Cardiac ventricle fibroblast (primary cell): Measurements from ENCODE around the gene GPR107. TPM values are rescaled to one million over a fixed set of nuclear protein-coding genes. Genes with fewer than 3 reads are reported as not detected.

Experiments
- total RNA-seq: library from RNA; depleted of rRNA; stranded (reverse); fragments of >200 nt; gene quantifications from 2 replicates; pipeline ENCODE4 v1.2.3, GENCODE V29; 2015

The GPR107 gene
- total RNA-seq: 21.7 and 23.6 TPM in 2 replicates

GRCh38 chr9:130053504-130054324 is at the start of gene GPR107:
TSS of gene GPR107 (plus strand) at chr9:130053906. CDS start at chr9:130053933, 27 bp downstream.

GRCh38 chr9:130042885-130043653 is 10.6 kb upstream of the GPR107 start, which contains the start of gene FNBP1:
TSS of gene FNBP1 (minus strand) at chr9:130043189. CDS start at chr9:130042975, 214 bp downstream.

GRCh38 chr9:130172161-130172857 is 118.6 kb downstream of the GPR107 start, which contains the start of gene NCS1:
TSS of gene NCS1 (plus strand) at chr9:130172404. CDS start at chr9:130172664, 260 bp downstream.

Other genes starting within 250 kb of the GPR107 start
- gene TOR1A, start 229.8 kb upstream of the GPR107 start, total RNA-seq: 27.5 and 32.2 TPM in 2 replicates
- 33.4 and 44.5 TPM in 2 replicates for gene C9orf78, start 218.6 kb upstream of the GPR107 start, total RNA-seq
- 11.1 and 17.2 TPM in 2 replicates for gene USP20, start 218.4 kb upstream of the GPR107 start, total RNA-seq
- 24.0 and 26.8 TPM in 2 replicates for gene FNBP1, start 10.7 kb upstream of the GPR107 start, total RNA-seq
- gene NCS1, start 118.5 kb downstream of the GPR107 start, total RNA-seq: 12.7 and 13.5 TPM in 2 replicates
- 0.06 TPM in 1 of 2 replicates, not detected in the other for gene HMCN2, start 211.9 kb downstream of the GPR107 start, total RNA-seq